ENCODE measurements around the gene CHST1.

The CHST1 gene

DNA sequence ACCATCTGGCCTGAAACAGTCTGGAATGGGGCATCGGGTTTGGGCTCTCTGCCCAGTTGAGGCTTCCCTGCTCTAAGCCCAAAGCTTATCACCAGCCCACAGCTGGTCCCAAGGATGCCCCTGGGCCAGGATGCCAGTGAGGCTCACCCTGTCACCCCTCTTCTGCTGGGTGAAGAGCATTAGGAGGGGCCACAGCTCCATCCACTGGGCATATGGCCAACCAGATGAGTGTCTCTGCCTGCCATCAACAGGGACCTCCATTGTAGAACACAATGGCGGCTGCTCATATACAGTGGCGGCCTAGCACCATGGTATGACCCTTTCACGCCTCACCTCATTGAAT lies 5.6 kb downstream of the CHST1 start:
- no peak for DNase-seq (ENCODE audit: low read depth in 1 of 2, low spot score in 1 of 2)
- H3K27ac ChIP-seq (replicated peaks): no peak overlapping the region
- peaks cover 54% of the 10 kb centered on the region for H3K27me3 ChIP-seq (ENCODE audit: insufficient read depth, poor library complexity, severe bottlenecking)
- no peak overlapping the region for H3K4me3 ChIP-seq (replicated peaks; ENCODE audit: insufficient read depth, low read length)
- TF ChIP-seq SPI1 (IDR thresholded peaks at IDR 0.05; ENCODE audit: borderline replicate concordance, low read depth): no peak
- no peak for TF ChIP-seq GABPA (IDR thresholded peaks at IDR 0.05; ENCODE audit: low read depth)
- TF ChIP-seq, protein P1, sequence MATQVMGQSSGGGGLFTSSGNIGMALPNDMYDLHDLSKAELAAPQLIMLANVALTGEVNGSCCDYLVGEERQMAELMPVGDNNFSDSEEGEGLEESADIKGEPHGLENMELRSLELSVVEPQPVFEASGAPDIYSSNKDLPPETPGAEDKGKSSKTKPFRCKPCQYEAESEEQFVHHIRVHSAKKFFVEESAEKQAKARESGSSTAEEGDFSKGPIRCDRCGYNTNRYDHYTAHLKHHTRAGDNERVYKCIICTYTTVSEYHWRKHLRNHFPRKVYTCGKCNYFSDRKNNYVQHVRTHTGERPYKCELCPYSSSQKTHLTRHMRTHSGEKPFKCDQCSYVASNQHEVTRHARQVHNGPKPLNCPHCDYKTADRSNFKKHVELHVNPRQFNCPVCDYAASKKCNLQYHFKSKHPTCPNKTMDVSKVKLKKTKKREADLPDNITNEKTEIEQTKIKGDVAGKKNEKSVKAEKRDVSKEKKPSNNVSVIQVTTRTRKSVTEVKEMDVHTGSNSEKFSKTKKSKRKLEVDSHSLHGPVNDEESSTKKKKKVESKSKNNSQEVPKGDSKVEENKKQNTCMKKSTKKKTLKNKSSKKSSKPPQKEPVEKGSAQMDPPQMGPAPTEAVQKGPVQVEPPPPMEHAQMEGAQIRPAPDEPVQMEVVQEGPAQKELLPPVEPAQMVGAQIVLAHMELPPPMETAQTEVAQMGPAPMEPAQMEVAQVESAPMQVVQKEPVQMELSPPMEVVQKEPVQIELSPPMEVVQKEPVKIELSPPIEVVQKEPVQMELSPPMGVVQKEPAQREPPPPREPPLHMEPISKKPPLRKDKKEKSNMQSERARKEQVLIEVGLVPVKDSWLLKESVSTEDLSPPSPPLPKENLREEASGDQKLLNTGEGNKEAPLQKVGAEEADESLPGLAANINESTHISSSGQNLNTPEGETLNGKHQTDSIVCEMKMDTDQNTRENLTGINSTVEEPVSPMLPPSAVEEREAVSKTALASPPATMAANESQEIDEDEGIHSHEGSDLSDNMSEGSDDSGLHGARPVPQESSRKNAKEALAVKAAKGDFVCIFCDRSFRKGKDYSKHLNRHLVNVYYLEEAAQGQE (IDR thresholded peaks at IDR 0.05; ENCODE audit: insufficient replicate concordance, low read depth): no peak
- TF ChIP-seq POLR2AphosphoS5 (IDR thresholded peaks at IDR 0.05; ENCODE audit: low read depth): no peak
- TF ChIP-seq, protein P2, sequence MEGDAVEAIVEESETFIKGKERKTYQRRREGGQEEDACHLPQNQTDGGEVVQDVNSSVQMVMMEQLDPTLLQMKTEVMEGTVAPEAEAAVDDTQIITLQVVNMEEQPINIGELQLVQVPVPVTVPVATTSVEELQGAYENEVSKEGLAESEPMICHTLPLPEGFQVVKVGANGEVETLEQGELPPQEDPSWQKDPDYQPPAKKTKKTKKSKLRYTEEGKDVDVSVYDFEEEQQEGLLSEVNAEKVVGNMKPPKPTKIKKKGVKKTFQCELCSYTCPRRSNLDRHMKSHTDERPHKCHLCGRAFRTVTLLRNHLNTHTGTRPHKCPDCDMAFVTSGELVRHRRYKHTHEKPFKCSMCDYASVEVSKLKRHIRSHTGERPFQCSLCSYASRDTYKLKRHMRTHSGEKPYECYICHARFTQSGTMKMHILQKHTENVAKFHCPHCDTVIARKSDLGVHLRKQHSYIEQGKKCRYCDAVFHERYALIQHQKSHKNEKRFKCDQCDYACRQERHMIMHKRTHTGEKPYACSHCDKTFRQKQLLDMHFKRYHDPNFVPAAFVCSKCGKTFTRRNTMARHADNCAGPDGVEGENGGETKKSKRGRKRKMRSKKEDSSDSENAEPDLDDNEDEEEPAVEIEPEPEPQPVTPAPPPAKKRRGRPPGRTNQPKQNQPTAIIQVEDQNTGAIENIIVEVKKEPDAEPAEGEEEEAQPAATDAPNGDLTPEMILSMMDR (IDR thresholded peaks at IDR 0.05; ENCODE audit: insufficient read depth, low read length): no peak

DNA sequence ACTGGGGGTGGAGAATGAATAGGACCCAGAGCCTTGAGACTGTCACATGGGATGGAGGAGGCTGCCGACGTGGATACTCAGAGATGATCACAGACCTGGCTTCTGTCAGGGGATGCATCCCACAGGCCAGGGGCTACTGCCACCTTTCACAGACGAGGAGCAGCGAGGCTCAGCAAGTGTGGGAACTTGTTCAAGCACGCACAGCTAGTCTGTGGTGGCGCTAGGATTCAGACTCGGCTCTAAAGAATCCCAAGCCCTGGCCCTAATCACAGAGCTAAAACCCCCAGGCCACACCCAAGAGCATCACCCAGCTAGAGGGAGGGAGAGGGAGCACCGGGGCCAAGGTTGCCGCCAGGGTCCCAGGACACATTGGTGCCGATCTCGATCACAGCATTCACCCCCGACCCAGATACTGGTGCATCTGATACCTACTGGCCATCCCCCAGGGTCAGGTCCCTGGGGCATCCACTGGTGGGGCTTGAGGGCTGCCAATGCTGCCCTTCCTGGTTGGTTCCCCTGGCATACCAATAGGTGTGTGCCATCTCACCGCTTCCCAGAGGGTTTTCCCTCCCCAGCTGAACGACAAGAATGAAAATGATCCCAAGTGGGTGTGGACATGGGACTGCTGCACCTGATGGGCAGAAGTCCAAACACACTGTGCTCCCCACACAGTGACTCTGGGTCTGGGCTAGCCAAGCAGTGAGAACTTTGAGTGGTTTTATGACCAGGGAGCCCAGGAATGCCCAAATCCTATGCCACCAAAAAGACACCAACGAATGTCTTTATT lies 6.2 kb downstream of the CHST1 start:
- TF ChIP-seq SPI1 (IDR thresholded peaks at IDR 0.05; ENCODE audit: borderline replicate concordance, low read depth): no peak
- TF ChIP-seq GABPA (IDR thresholded peaks at IDR 0.05; ENCODE audit: low read depth): no peak
- no peak for TF ChIP-seq POLR2AphosphoS5 (IDR thresholded peaks at IDR 0.05; ENCODE audit: low read depth)
- TF ChIP-seq, protein P1 (IDR thresholded peaks at IDR 0.05; ENCODE audit: insufficient replicate concordance, low read depth): no peak
- TF ChIP-seq, protein P2 (IDR thresholded peaks at IDR 0.05; ENCODE audit: insufficient read depth, low read length): no peak
- Histone ChIP-seq H3K27ac (replicated peaks) (no peak overlapping the region), H3K27me3 (ENCODE audit: insufficient read depth, poor library complexity, severe bottlenecking) (peaks cover 48% of the 10 kb centered on the region), H3K4me3 (replicated peaks; ENCODE audit: insufficient read depth, low read length) (no peak overlapping the region)
- no peak for DNase-seq (ENCODE audit: low read depth in 1 of 2, low spot score in 1 of 2)

DNA sequence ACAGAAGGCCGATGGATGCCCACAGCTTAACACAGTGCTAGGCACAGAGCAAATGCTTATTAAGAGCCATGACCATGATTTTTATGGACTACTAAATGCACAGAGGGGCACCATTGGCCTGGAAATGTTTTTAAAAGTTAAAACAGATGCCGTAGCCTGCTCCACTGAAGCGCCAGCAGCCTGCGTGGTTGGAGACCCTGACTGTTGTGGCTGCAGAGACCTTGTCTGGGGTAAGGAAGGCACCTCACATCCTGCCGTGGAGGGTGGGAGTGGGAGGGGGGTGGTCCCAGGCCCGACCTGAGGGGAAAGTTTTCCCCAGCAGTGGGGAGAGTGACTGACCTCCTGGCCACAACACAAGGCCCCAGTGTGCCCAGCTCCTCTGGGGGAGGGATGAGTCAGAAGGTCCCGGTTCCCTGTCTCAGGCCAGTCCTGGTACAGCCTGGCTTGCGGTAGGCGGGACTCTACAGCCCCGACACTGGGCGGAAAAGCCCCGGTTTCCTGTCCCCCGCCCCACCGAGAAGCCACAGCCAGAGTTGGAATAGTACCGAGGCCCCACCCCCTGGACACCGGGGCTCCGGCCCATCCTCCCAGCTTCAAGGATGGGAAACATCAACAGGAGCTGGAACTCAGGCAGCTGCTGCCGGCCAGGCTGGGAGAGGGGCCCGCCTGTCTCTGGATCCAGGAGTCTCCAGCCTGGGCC lies 7.0 kb downstream of the CHST1 start:
- Histone ChIP-seq H3K27ac (replicated peaks) (no peak overlapping the region), H3K4me3 (replicated peaks; ENCODE audit: insufficient read depth, low read length) (no peak overlapping the region), H3K27me3 (ENCODE audit: insufficient read depth, poor library complexity, severe bottlenecking) (peaks cover 40% of the 10 kb centered on the region)
- TF ChIP-seq POLR2AphosphoS5 (IDR thresholded peaks at IDR 0.05; ENCODE audit: low read depth) (no peak), SPI1 (IDR thresholded peaks at IDR 0.05; ENCODE audit: borderline replicate concordance, low read depth) (no peak), GABPA (IDR thresholded peaks at IDR 0.05; ENCODE audit: low read depth) (no peak)
- TF ChIP-seq, protein P2 (IDR thresholded peaks at IDR 0.05; ENCODE audit: insufficient read depth, low read length): no peak
- TF ChIP-seq, protein P1 (IDR thresholded peaks at IDR 0.05; ENCODE audit: insufficient replicate concordance, low read depth): no peak
- DNase-seq (ENCODE audit: low read depth in 1 of 2, low spot score in 1 of 2): no peak
